Vagina (tissue), 2 donors: Measurements from ENCODE around the gene SSU72.

Experiments used
- CTCF ChIP-seq, 3 experiments: fragments of 450-650 bp in 2 of 3; fragments of 200-600 bp in 1 of 3; sonication (generic) in 1 of 3; IDR thresholded peaks; one replicate each; pipeline ENCODE4 v1.5.1; 2017 to 2019; ENCODE audit warnings: antibody characterized with exemption in 3 of 3, mild to moderate bottlenecking in 2 of 3, moderate library complexity in 2 of 3
- POLR2A ChIP-seq, 2 donors: fragments of 450-650 bp; IDR thresholded peaks; one replicate each; pipeline ENCODE4 v1.6.1; 2017; ENCODE audit warnings: antibody characterized with exemption in 2 of 2, mild to moderate bottlenecking in 2 of 2, moderate library complexity in 2 of 2
- POLR2AphosphoS5 ChIP-seq, 2 donors: sonication (generic); formaldehyde crosslinking; IDR thresholded peaks; one replicate each; pipeline ENCODE4 v1.9.0; 2017; ENCODE audit warnings: antibody characterized with exemption in 2 of 2, mild to moderate bottlenecking in 2 of 2, low read depth in 1 of 2; ENCODE audit not compliant: insufficient read depth in 1 of 2

- no peak for TF ChIP-seq CTCF (IDR thresholded peaks at IDR 0.05)
- TF ChIP-seq POLR2AphosphoS5 (IDR thresholded peaks at IDR 0.05; ENCODE audit: insufficient read depth in 1 of 2, low read depth in 1 of 2), result no peak
- TF ChIP-seq POLR2A (IDR thresholded peaks at IDR 0.05), result no peak
These were observed 28.5 kb downstream of the SSU72 start for GRCh38 chr1:1545946-1546737.
